Stomach smooth muscle (tissue), 2 donors: ENCODE results near the gene RNF38.
A peak's percentile ranks its signal among the peaks of the same experiment; 100 is the strongest.
"Not testable (repeated sequence)": the region's sequence is repeated elsewhere in the genome, so short reads cannot be mapped to it uniquely, and the experiment has no call there.

ENCODE experiments used
- H3K27ac ChIP-seq: one replicate; pipeline ENCODE4 v1.7.0; 2013; ENCODE audit warnings: mild to moderate bottlenecking, low read length, inconsistent platforms
- H3K27me3 ChIP-seq, 2 donors: one replicate each; pipeline ENCODE4 v1.7.0; 2013; ENCODE audit warnings: low read length in 2 of 2; ENCODE audit not compliant: insufficient read depth in 2 of 2, control insufficient read depth in 1 of 2
- H3K36me3 ChIP-seq, 2 donors: one replicate each; pipeline ENCODE4 v1.7.0; 2013; ENCODE audit warnings: low read length in 2 of 2; ENCODE audit not compliant: control insufficient read depth in 2 of 2, insufficient read depth in 2 of 2
- H3K4me1 ChIP-seq: one replicate; pipeline ENCODE4 v1.7.0; 2013; ENCODE audit warnings: low read length; ENCODE audit not compliant: control insufficient read depth, insufficient read depth
- H3K4me3 ChIP-seq, 2 donors: one replicate each; pipeline ENCODE4 v1.7.0; 2013; ENCODE audit warnings: low read length in 2 of 2
- H3K9ac ChIP-seq, 2 donors: one replicate each; pipeline ENCODE4 v1.7.0; 2013; ENCODE audit warnings: low read length in 2 of 2, mild to moderate bottlenecking in 1 of 2
- H3K9me3 ChIP-seq, 2 donors: one replicate each; pipeline ENCODE4 v1.7.0; 2013; ENCODE audit warnings: low read length in 2 of 2; ENCODE audit not compliant: control insufficient read depth in 2 of 2
- donor health status: healthy.
- donor health status: Pancreatic carcinoma.

The RNF38 gene

DNA sequence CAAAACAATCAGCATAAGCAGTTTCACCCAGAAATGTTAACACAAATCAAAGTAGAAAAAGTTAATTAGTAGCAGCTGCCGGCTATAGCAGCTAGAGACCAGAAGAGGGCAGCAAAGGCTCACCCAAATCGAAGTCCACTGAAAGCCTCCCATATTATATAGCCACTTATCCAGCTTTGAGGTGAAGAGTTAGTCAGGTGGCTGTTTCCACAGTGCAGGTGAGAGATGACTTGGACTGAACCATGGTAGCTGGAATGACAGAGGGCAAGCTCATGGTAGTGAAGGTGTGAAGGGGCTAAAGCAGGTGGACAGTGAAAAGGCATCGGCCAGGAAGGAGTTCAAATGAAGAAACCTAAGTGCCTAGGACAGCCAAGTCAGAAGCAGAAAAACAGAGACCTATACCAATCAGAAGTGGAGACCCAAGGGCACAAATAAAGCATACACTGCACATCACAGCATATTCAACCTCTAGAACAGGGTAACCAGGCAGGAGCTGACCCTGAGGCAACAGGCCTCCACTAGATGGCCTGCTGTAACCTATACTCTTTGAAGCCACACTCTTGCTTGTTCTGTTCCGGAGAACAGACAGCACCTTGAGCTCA, 7.2 kb upstream of the RNF38 start:
- Histone ChIP-seq H3K9me3 (no peaks in the 10 kb centered on the region), H3K27ac (no peak overlapping the region), H3K4me1 (peaks cover 2% of the 10 kb centered on the region), H3K4me3 (no peak overlapping the region), H3K36me3 (no peaks in the 10 kb centered on the region), H3K27me3 (no peaks in the 10 kb centered on the region), H3K9ac (peak overlapping the region in 1 of 2 donors; percentile 30)

GRCh38 chr9:36402536-36402935, 2.5 kb upstream of the RNF38 start:
- H3K27ac ChIP-seq: no peak overlapping the region
- peaks cover 12% of the 10 kb centered on the region for H3K4me1 ChIP-seq
- no peaks in the 10 kb centered on the region for H3K9me3 ChIP-seq
- H3K4me3 ChIP-seq: no peak overlapping the region
- no peaks in the 10 kb centered on the region for H3K36me3 ChIP-seq
- H3K27me3 ChIP-seq: no peaks in the 10 kb centered on the region
- no peak overlapping the region for H3K9ac ChIP-seq

GRCh38 chr9:36401897-36402480, 1.9 kb upstream of the RNF38 start:
- Histone ChIP-seq H3K36me3 (no peaks in the 10 kb centered on the region), H3K9me3 (no peaks in the 10 kb centered on the region), H3K4me3 (no peak overlapping the region), H3K27ac (no peak overlapping the region), H3K9ac (peak overlapping the region in 1 of 2 donors; percentile 63), H3K27me3 (no peaks in the 10 kb centered on the region), H3K4me1 (peaks cover 11% of the 10 kb centered on the region)

DNA sequence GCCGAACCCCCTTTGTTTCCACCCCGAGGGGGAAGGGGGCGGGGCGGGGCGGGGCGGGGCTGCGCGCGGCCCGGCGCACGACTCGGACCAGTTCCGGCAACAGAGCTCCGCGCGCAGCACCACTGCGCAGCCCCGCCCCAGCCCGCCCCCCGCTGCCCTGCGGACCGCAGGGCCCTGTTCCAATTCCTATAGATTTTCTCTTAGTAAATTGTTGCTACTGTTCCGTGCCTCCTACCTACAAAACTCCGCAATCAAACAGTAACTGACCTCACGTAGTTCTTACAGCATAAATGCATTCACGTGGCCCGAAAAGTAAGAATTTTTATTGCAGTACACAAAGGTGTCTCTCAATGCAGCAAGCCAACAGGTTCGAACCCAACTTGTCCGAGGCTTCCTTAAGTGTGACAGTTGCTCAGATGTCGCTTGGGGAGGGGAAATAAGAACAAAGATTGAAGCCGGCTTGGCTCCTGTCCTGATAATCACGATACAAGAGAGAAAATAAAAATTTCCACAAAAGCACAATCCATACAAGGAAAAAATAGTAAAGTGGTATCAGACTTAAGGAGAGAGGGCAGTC, 1.2 kb upstream of the RNF38 start:
- H3K9ac ChIP-seq: peak overlapping the region; percentile 63 to 64

DNA sequence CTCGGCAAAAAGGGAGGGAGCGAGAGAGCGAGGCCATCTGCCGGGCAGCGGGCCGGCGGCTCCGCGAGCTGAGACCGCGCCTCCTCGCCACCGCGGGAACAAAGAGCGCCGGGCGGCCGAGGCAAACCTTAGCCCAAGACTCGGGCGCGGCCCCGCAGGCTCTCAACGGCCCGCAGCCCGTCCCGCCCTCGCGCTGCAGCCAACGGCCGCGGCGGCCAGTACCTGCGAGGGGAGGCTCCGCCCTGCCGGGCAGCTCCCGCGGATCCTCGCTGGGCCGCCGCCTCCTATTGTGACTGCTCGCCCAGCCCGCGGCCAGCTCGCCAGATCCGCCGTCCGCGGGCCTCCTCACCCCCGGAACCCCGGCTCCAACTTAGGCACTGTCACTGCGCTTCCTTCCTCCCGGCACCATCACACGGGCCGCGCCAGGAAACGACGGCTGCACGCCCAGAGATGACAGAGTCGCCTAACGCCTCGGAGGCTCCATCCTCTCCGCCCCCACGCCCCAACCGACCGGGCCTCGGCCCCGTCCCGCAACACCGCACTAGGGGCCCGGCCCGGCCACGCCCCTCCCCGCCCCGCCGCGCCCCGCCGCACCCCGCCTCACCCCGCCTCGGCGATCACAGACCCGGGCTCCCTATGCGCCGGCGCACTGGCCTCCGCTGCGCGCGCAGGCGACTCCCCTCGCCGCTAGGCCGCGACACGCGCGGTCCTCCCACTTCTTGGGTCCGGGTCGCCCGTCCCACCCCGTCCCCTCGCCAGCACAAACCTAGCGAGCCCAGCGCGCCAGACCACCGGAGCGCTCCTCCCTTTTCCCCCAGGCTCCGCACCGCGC, 479 bp upstream of the RNF38 start:
- peaks cover 11% of the 10 kb centered on the region for H3K4me1 ChIP-seq

More for the DNA sequence above, 1.2 kb upstream of the RNF38 start:
- Histone ChIP-seq H3K4me1 (peaks cover 11% of the 10 kb centered on the region), H3K4me3 (peak overlapping the region; percentile 63 to 85), H3K36me3 (no peaks in the 10 kb centered on the region), H3K9me3 (no peaks in the 10 kb centered on the region), H3K27me3 (no peaks in the 10 kb centered on the region), H3K27ac (peak overlapping the region; percentile 61)

DNA sequence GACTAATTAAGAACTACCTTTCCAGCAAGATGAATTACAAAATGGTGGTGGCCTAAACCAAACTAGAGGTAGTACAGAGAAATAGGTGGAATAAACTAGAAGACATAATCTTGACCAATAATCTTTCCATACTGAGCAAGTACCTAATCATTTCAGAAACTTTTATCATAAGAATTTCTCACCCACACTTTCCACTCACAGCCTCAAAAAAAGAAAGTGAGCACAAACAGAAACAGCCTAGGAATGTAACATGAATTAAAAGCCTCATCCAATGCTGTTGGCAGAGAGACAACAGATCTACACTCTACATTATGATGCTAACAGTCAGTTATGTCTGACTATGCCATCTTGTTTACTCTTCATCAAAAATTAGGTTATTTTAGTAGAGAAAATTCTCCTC, 1.3 kb downstream of the RNF38 start:
- Histone ChIP-seq H3K4me3 (no peak overlapping the region), H3K36me3 (no peaks in the 10 kb centered on the region), H3K9ac (no peak overlapping the region), H3K27me3 (no peaks in the 10 kb centered on the region), H3K27ac (no peak overlapping the region), H3K9me3 (no peaks in the 10 kb centered on the region), H3K4me1 (peaks cover 11% of the 10 kb centered on the region)

More for the DNA sequence above, 479 bp upstream of the RNF38 start:
- Histone ChIP-seq H3K27me3 (no peaks in the 10 kb centered on the region), H3K4me3 (peak overlapping the region; percentile 83 to 85), H3K9ac (peak overlapping the region; percentile 84 to 85), H3K36me3 (no peaks in the 10 kb centered on the region), H3K9me3 (no peaks in the 10 kb centered on the region), H3K27ac (peak overlapping the region; percentile 61)

- H3K4me1 ChIP-seq: peaks cover 11% of the 10 kb centered on the region
- no peak overlapping the region for H3K27ac ChIP-seq
Observed at GRCh38 chr9:36396985-36397384, 3.1 kb downstream of the RNF38 start.

DNA sequence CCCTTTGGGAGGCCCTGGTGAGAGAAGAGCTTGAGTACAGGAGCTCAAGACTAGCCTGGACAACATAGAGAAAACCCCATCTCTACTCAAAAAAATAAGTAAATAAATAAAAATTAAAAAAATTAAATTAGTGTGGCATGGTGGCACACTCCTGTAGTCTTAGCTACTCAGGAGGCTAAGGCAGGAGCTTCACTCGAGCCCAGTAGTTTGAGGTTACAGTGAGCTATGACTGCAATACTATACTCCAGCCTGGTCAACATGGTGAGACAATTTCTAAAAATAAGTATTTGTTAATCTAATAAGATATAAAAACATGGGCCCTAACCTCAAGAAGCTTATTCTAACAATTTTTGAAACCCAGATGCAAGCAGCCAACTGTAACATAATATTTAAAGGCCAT, 7.6 kb downstream of the RNF38 start:
- no peak overlapping the region for H3K4me3 ChIP-seq
- H3K9ac ChIP-seq: no peak overlapping the region
- H3K36me3 ChIP-seq: no peaks in the 10 kb centered on the region
- no peak overlapping the region for H3K27ac ChIP-seq
- H3K27me3 ChIP-seq: no peaks in the 10 kb centered on the region
- no peaks in the 10 kb centered on the region for H3K9me3 ChIP-seq
- H3K4me1 ChIP-seq: no peaks in the 10 kb centered on the region

More at GRCh38 chr9:36396985-36397384, 3.1 kb downstream of the RNF38 start:
- no peaks in the 10 kb centered on the region for H3K9me3 ChIP-seq
- H3K4me3 ChIP-seq: no peak overlapping the region
- H3K36me3 ChIP-seq: no peaks in the 10 kb centered on the region
- H3K27me3 ChIP-seq: no peaks in the 10 kb centered on the region
- no peak overlapping the region for H3K9ac ChIP-seq

DNA sequence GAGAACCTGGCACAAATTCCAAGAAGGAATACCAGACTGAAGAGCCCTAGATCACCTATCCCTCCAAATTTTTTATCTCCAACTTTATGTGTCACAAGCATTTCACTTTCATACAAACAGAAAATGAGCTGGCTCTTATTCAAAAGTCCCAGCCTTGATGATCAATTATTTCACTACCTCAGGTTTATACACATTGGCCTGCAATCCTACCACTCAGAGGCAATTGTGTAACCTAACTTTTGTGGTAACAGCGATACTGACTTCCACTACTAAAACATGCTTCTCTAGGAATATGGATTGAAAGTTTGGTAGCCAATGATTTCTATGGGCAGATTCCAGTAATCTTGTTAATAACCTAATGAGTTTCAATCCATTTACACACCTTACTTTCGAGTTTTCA, 10.5 kb downstream of the RNF38 start:
- Histone ChIP-seq H3K9me3 (no peaks in the 10 kb centered on the region), H3K9ac (no peak overlapping the region), H3K27ac (no peak overlapping the region), H3K4me1 (no peaks in the 10 kb centered on the region), H3K4me3 (no peak overlapping the region), H3K36me3 (no peaks in the 10 kb centered on the region), H3K27me3 (no peaks in the 10 kb centered on the region)

- H3K27ac ChIP-seq, H3K36me3 ChIP-seq, H3K4me3 ChIP-seq, H3K9me3 ChIP-seq, H3K9ac ChIP-seq, H3K4me1 ChIP-seq, H3K27me3 ChIP-seq: not testable (repeated sequence)
Observed at GRCh38 chr9:36386396-36386965, 13.6 kb downstream of the RNF38 start.
